SK-N-SH treated with all-trans-retinoic acid at 6 μM for 48 hours (cell line): ENCODE measurements around the gene MYO16.

Experiments
- CSDC2 ChIP-seq: fragments of 250-450 bp; sonication (Bioruptor Pico); IDR thresholded peaks from 2 replicates; pipeline ENCODE4 v1.5.0; 2020; ENCODE audit warnings: mild to moderate bottlenecking, moderate library complexity
- PPARA ChIP-seq: fragments of 250-450 bp; sonication (Bioruptor Pico); IDR thresholded peaks from 2 replicates; pipeline ENCODE4 v1.5.0; 2020; ENCODE audit warnings: mild to moderate bottlenecking, borderline replicate concordance
- RARB ChIP-seq: fragments of 250-450 bp; sonication (Bioruptor Pico); IDR thresholded peaks from 2 replicates; pipeline ENCODE4 v1.8.0; 2021; ENCODE audit warnings: mild to moderate bottlenecking, moderate library complexity
- SNAI2 ChIP-seq: fragments of 250-450 bp; sonication (Bioruptor Pico); IDR thresholded peaks from 2 replicates; pipeline ENCODE4 v1.5.0; 2020; ENCODE audit warnings: mild to moderate bottlenecking, moderate library complexity
- TOX ChIP-seq: fragments of 250-450 bp; sonication (Bioruptor Pico); IDR thresholded peaks from 2 replicates; pipeline ENCODE4 v1.8.0; 2021; ENCODE audit warnings: mild to moderate bottlenecking, moderate library complexity, borderline replicate concordance
- ZC3H10 ChIP-seq: fragments of 250-450 bp; sonication (Bioruptor Pico); IDR thresholded peaks from 2 replicates; pipeline ENCODE4 v1.5.1; 2021; ENCODE audit warnings: mild to moderate bottlenecking, moderate library complexity
- ZFP3 ChIP-seq: fragments of 250-450 bp; sonication (Bioruptor Pico); IDR thresholded peaks from 2 replicates; pipeline ENCODE4 v1.5.0; 2020; ENCODE audit warnings: mild to moderate bottlenecking, moderate library complexity
- ZNF70 ChIP-seq: fragments of 450-650 bp; formaldehyde crosslinking; IDR thresholded peaks from 2 replicates; pipeline ENCODE4 v1.5.0; 2020; ENCODE audit warnings: mild to moderate bottlenecking, moderate library complexity
- TF ChIP-seq, protein P1 (sequence below): fragments of 250-450 bp; sonication (Bioruptor Pico); IDR thresholded peaks from 2 replicates; pipeline ENCODE4 v1.5.1; 2020; ENCODE audit warnings: low read depth, mild to moderate bottlenecking, moderate library complexity
- TF ChIP-seq, protein P2 (sequence below): fragments of 250-450 bp; sonication (Bioruptor Pico); IDR thresholded peaks from 2 replicates; pipeline ENCODE4 v1.8.0; 2020; ENCODE audit warnings: mild to moderate bottlenecking, moderate library complexity, borderline replicate concordance

DNA sequence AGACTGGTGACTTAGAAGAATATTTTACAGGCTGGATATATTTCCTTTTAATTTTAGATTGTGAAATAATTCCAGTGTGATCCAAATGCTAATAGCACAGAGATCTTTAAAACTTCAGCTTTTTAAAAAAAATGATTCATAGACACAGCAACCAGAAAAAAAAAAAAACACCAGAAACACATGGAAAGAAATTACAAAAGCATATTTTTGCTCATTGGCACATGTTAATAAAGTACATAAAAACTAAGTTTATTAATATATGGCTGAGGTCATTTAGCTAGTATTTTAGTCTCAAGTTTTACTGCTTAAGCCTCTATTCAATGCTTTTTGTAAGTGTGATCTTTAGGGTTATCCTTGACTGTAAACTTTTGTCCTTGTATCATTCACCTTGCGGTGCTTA lies 577 bp downstream of the MYO16 start:
- TF ChIP-seq, protein P1, sequence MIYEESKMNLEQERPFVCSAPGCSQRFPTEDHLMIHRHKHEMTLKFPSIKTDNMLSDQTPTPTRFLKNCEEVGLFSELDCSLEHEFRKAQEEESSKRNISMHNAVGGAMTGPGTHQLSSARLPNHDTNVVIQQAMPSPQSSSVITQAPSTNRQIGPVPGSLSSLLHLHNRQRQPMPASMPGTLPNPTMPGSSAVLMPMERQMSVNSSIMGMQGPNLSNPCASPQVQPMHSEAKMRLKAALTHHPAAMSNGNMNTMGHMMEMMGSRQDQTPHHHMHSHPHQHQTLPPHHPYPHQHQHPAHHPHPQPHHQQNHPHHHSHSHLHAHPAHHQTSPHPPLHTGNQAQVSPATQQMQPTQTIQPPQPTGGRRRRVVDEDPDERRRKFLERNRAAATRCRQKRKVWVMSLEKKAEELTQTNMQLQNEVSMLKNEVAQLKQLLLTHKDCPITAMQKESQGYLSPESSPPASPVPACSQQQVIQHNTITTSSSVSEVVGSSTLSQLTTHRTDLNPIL, result no peak
- TF ChIP-seq, protein P2, sequence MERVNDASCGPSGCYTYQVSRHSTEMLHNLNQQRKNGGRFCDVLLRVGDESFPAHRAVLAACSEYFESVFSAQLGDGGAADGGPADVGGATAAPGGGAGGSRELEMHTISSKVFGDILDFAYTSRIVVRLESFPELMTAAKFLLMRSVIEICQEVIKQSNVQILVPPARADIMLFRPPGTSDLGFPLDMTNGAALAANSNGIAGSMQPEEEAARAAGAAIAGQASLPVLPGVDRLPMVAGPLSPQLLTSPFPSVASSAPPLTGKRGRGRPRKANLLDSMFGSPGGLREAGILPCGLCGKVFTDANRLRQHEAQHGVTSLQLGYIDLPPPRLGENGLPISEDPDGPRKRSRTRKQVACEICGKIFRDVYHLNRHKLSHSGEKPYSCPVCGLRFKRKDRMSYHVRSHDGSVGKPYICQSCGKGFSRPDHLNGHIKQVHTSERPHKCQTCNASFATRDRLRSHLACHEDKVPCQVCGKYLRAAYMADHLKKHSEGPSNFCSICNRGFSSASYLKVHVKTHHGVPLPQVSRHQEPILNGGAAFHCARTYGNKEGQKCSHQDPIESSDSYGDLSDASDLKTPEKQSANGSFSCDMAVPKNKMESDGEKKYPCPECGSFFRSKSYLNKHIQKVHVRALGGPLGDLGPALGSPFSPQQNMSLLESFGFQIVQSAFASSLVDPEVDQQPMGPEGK (CRISPR knock-in tag), result no peak
- TF ChIP-seq ZFP3 (CRISPR knock-in tag), result no peak
- no peak for TF ChIP-seq TOX (CRISPR knock-in tag)
- no peak for TF ChIP-seq ZC3H10 (CRISPR knock-in tag)
- no peak for TF ChIP-seq CSDC2 (CRISPR knock-in tag)
- TF ChIP-seq PPARA (CRISPR knock-in tag), result no peak
- no peak for TF ChIP-seq ZNF70 (CRISPR knock-in tag)
- TF ChIP-seq RARB (CRISPR knock-in tag), result no peak
- no peak for TF ChIP-seq SNAI2 (CRISPR knock-in tag)
